GM18520 (cell line): ENCODE measurements around the gene SNTG2.
"Not testable (repeated sequence)": the region's sequence is repeated elsewhere in the genome, so short reads cannot be mapped to it uniquely, and the experiment has no call there.

Experiments
- ATAC-seq: cut with Tn5 transposase; IDR thresholded peaks from one replicate; pipeline ENCODE4 v1.9.1; 2021; ENCODE audit not compliant: unreplicated experiment

The SNTG2 gene

DNA sequence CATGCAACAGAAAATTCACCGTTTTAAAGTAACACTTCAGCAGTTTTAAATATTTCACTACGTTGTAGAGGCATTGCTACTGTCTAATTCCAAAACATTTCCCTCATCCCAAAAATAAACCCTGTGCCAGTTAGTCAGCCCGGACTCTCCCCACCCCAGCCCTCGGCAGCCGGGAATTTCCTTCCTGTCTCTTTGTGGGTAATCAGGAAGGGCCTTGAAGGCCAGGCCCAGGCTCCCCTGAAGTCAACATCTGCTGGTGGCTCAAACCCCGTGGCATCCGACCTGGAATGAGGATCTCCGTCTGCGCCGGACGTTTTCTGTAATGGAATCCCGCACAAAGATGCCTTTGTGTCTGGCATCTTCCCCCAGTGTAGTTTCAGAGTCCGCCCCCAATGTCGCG lies 219.6 kb downstream of the SNTG2 start:
- ATAC-seq = no peak

DNA sequence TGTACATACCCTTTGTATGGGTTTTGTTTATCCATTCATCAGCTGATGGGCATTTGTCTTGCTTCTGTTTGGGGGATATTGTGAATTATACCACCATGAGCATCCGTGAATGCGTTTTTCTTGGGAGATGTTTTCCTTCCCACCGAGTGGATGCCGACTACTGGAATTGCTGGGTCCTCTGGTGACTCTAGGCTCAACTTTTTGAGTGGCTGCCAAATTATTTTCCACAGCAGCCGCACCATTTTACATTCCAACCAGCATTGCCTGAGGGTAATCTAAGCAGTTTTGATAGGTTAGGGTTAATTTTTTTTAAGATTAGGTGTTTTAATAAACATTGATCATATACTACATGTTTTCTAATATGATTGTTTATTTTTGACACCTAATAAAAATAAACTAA lies 220.1 kb downstream of the SNTG2 start:
- no peak for ATAC-seq

DNA sequence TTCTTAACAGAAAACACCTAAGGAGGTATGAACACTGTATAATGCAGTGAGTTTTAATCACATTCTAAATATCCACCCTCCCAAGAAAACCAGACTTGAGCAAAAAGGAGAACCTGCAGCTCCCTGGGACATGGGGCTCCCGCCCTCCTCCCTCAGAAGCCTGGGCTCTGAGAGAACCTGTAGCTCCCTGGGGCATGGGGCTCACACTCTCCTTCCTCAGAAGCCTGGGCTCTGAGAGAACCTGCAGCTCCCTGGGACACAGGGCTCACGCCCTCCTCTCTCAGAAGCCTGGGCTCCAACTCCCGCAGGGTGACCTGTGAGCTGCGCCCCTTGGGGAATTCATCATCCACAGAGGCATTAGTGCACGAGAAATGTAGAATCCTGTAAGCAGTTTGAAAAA lies 222.9 kb downstream of the SNTG2 start:
- ATAC-seq = no peak

DNA sequence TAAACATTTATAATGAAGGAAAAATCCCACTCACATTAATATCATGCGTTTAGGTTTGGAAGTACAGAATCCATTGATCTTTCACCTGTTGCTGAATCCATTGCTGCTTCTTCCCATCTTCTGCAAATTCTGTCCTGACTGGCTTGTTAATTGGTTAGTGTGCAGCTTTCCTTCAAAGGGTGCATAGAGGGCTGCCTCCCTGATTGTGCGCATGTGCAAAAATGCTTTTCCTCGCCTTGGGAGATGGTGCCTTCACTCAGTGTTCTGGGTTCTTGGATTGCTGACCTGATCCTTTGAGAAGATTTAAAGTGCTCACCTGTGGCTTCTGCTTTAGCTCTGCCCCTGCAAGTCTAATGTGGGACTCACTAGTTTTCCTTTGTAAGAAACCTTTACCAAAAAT lies 231.2 kb downstream of the SNTG2 start:
- ATAC-seq = no peak

DNA sequence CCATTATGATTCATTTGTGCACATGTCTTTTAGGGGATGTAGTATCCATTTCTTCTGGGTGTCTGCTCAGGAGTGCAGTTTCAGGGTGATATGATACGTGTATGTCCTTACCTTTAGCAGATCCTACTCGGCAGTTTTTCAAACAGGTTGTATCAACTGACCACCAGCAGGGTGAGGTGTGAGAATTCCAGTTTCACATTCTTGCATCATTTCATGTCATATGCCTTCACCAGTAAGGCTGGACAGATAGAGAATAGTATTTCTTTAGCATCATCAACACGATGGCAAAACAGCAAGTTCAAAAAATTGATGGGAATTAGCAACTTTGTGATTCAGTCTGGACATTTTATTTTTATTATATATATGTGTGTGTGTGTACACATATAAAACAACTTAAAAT lies 232.7 kb downstream of the SNTG2 start:
- no peak for ATAC-seq

DNA sequence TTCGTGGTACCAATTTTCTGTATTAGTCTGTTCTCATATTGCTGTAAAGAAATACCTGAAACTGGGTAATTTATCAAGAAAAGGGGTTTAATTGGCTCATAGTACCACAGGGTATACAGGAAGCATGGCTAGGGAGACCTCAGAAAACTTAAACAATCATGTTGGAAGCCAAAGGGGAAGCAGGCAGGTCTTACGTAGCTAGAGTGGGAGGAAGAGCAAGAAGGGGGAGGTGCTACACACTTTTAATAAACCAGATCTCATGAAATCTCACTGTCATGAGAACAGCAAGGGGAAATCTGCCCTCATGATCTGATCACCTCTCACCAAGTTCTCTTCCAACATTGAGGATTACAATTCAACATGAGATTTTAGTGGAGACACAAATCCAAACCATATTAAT lies 235.8 kb downstream of the SNTG2 start:
- ATAC-seq = no peak

DNA sequence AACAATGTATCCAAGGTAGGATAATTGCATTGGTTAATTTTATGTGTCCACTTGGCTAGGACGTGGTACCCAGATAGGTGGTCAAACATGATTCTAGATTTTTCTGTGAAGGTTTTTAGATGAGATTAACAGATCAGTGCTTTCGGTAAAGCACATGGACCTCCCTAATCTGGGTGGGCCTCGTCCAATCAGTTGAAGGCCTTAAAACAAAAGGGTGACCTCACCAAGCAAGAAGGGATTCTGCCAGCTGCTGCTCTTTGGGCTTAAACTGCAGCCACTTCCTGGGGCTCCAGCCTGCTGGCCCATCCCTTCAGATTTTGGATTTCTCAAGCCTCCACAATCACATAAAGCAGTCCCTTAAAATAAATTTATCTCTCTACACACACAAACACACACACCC lies 236.5 kb downstream of the SNTG2 start:
- no peak for ATAC-seq

DNA sequence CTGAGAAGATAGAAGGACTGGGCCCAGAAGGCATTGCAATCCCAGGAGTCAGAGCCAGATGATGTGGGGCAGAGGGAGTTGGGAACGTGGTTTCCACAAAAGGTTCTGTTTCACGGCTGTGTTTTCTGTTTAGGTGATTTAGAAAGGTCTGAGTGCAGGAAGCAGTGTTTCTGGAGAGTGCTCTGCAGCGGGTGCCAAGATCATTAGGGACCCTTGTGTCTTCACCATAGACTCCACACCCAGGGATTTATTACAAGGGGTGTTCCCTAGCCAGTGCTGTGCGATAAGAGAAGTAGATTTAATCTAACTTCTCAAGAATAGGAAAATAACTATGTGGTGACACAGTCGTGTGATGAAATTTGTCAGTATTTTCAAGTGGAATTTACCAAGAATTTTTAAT lies 241.5 kb downstream of the SNTG2 start:
- ATAC-seq = no peak

DNA sequence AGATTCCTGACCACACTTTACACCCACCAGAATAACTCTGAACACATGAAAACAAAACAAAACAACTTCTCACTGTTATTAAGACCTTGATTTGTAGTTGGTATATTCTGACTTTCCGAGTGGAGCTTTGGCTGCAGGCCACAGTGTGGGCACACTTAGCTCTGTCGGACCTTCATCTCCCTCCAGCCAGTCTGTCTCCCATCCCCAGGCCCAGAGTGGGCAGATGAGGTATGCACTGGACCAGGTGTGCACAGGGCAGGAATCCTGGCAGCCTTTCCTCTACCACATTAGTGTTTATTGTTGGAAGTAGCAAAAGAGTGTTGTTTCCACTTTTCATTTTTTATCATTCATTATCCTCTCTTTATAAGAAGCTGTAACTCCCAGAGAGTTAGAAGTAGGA lies 243.2 kb downstream of the SNTG2 start:
- no peak for ATAC-seq

DNA sequence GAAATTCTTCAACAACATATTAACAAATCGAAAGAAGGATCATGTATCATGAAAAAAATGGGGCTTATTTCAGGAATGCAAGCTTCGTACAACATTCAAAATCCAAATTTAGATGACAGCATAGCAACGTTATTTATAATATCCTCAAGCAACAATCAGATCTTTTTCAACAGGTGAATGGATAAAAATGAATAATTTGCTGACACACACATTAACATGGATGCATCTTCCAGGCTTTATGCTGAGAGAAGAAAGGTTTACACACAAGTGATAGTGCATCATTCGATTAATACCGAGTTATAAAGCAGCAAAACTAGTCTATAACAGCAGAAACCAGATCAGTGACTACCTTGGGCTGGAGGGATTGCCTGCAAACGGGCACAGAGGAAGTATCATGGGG lies 253.1 kb downstream of the SNTG2 start:
- ATAC-seq = no peak

DNA sequence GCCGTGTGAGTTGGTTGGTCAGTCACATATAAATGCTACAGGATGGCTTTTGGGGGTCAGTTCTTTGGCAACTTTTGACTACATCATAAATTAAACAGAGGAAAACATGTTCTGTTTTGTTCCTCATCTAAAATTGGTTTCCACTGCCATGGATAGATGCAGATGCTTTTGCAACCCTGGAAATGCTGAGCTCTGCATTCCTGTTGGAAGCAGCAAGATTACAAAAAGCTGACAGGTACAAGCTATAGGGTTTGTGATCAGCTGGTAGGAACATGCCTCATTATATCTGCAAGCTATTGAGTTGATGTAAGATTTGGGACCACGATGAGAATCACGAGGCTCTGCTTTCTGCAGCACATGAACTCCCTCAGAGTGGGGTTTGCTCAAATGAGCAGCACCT lies 255.2 kb downstream of the SNTG2 start:
- ATAC-seq = no peak

DNA sequence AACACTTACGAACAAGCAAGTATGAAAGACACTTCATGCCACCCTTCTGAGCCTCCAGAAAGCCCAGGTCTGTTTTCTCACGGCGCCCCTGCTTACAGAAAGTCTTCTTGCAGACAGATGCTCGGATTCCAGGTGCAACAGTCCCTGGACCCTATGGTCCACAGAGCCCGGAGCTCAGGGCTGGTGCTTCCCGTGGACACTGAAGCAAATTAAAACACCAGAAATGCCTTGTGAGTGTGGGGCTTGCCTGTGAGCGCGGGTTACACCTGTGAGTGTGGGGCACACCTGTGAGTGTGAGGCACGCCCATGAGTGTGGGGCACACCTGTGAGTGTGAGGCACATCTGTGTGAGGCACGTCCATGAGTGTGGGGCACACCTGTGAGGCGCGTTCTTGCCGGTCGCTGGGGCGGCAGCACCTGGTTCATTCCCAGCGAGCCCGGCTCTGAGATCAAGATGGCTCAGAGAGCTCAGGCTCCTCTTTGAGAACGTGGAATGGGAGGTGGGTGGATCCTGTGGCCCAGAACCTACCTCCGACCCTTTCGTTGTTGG lies 257.4 kb downstream of the SNTG2 start:
- no peak for ATAC-seq

DNA sequence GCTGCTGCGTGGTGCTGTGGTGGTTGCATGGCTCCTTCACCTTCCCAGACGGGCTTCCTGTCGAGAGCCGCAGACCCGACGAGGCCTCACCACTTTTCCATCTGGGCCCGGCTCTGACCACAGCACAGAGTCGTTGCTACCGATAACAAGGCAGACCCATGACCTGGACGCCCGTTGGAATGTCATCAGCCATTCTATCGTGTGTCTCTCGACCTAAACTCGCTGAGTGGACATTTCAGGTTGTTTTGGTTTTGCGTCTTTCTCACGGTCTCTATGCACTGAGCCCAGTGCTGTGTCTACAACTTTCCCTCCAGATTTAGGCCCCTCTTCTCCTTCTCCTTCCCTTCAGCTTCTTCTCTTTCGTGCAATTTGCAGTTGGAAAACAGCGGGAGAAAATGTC lies 257.9 kb downstream of the SNTG2 start:
- ATAC-seq = no peak

DNA sequence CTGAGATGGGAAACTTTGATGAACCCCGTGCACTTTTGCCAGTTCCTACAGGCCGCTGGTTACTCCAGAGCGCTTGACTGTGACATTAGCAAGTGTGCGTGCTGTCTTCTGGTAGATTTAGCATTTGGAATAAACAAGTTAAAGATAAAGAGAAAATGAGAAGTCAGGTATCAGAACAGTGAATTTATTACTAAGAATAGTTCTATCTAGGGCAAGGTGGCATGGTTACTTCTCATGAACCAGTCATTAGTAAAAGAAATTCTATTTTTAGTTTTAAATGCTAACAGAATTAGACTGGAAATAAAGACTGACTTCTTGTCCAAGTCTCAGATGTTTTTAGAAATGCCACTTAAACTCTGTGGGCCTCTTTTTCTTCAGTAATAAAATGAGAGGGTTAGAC lies 258.6 kb downstream of the SNTG2 start:
- ATAC-seq = no peak

DNA sequence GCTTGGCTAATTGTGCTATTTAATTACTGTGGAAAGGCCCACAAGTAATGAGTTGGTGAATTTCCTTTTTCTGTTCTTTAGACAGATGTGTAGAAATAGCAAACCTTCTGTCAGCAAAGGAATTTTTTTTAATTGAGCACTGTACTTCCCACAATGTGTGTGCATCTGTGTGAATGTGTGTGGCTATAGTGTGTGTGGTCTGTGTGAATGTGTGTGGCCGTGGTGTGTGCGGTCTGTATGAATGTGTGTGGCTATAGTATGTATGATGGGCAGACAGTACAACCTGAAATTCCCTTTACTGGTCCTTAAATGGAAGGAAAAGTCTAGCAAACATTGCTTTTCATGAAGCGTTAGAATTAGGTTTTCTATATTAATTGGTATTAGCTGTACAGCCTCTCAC lies 259.1 kb downstream of the SNTG2 start:
- no peak for ATAC-seq

DNA sequence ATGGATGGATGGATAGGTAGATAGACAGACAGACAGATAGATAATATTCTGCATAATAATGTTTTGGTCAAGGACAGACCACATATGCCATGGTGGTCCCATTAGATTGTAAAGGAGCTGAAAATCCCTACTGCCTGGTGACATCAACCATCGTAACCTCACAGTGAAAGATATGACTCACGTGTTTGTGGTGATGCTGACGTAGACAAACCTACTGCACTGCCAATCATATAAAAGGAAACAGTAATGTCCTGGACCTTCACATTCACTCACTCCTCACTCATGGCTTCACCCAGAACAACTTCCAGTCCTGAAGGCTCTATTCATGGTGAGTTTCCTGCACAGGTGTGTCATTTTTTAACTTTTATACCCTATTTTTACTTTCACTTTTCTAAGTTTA lies 259.7 kb downstream of the SNTG2 start:
- ATAC-seq = no peak

DNA sequence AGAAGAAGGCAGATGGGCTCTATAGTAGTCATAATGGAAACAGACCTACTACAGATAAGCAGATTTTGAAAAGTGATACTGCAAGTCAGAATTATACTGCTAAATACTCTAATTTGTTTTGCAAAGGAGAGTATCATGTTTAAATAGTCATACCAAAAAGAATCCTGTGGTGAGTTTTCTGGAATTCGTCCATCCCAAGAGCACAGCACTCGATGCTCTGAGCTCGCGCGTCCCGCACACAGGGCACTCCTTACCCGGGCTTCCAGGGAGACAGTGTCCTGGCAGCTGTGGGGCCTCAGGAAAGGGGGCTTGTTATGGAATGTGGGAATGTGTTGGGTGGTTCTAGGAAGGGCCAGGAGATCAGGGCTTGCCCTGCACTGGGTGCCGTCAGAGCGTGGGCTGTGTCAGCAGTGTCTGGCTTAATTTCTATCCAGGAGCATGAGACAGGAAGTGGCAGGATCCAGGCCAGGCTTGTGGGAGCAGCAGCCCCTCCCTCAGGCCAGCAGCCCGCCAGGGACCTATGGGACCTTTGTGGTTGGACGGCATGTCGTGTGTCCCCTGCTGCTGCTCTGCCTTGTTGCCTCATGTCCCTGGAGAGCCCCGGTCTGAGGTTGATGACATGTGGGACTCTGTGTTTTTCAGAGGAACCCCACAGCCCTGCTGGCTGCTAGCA lies 269.4 kb downstream of the SNTG2 start:
- ATAC-seq = no peak

DNA sequence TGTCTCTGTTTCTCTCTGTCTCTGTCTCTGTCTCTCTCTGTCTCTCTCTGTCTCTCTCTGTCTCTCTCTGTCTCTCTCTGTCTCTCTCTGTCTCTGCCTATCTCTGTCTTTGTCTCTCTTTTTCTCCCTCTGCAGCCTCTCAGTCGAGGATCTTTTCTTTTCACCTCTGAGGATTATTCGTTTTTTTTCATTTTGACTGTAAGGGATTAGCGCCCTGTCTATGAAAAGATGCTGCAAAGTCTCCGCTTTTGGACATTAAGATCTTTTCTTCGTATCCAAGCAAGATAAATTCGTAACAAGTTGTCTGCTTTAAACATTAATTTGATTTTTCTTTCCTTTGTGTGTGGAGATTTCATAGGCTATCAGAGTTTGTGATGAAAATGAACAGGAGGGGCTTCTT lies 271.4 kb downstream of the SNTG2 start:
- no peak for ATAC-seq

DNA sequence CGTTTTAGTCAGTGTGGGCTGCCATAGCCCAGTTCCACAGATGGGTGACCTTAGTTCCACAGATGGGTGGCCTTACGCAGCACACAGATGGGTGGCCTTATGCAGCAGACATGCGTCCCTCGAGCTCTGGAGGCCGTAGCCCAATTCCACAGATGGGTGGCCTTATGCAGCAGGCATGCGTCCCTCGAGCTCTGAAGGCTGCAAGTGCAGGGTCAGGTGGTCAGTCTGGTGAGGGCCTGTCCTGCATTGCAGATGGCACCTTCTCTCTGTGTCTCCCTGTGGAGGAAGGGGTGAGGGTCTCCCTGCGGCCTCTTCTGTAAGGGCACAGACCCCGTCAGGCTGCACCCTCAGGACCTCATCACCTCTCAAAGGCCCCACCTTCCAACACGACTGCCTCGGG lies 273.1 kb downstream of the SNTG2 start:
- ATAC-seq = no peak

DNA sequence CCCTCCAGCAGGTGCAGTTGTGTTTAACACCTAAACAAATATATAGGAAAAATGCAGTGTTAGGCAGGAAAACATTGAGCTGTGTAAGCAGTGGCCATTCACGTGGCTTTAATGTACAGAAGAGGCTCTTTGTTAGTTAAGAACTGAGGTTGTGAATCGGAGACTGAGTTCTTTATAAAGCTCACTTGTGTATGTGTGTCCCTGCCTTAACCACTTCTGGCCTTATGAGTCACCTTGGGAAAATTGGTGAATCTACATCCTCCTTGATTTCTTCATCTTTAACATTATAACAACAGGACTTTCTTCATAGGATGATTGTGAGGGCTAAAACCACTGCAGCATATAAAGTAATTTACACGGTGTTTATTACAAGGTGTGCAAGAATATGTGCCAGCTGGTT lies 274.3 kb downstream of the SNTG2 start:
- ATAC-seq = no peak

DNA sequence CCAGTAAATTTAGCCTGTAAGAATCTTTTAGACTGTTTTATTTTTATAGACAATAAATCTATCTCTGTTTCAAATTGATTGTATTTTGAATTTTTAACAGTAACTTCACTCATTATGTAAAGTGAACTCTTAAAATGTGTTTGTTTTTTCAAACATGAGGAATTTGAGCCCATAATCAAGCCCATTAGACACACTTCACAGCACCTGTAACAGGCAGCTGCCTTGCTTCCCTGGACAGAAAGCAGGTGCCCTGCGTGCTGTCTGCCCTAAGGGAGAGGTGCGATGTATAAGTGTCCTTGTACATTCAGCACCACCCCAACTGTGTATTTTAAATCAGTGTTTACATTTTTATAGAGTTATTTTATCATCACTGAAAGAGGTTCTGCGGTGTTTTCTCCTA lies 276.1 kb downstream of the SNTG2 start:
- no peak for ATAC-seq

DNA sequence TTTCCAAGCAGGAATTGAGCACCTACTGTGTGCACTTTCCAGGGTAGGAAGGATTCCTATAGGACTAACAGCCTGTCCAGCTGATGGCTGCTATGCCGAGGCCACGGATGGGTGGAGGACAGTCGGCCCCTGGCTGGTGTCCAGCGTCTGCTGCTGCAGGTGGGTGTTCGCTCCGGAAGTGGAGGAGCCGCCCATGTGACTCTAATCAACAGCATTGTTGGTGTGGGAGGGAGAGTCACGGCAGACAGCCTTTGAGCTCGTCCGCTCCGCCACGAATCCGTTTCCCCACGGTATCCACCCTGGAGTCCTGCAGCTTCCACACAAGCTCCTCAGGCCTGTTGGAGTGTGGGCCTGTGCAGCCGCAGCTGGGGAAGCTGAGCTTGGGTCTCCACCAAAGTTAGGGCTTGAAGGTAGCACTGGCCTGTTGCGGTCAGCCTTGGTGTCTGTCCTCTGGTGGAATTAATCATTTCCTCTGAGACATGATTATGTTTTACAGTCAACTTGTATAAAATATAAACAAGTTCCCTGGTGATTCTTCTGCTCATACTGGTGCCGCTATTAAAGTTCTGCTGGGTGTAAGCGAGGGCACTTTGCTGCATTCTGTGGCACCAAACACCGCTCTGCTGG lies 276.7 kb downstream of the SNTG2 start:
- ATAC-seq = no peak

DNA sequence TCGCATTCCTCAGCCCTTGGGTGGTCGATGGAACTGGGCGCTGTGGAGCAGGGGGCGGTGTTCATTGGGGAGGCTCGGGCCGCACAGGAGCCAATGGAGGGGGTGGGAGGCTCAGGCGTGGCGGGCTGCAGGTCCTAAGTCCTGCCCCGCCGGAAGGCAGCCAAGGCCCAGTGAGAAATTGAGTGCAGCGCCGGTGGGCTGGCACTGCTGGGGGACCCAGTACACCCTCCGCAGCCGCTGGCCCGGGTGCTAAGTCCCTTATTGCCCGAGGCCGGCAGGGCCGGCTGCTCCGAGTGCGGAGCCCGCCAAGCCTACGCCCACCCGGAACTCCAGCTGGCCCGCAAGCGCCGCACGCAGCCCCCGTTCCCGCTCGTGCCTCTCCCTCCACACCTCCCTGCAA lies 278.9 kb downstream of the SNTG2 start:
- ATAC-seq = not testable (repeated sequence)
